Esophagus (tissue), 2 donors: ENCODE results near the gene SFMBT2. TPM values are rescaled to one million over a fixed set of nuclear protein-coding genes. Genes with fewer than 3 reads are reported as not detected.

ENCODE experiments used
- H3K27ac ChIP-seq, 2 donors: one replicate each; pipeline ENCODE4 v1.5.1; 2013; ENCODE audit warnings: low read depth in 2 of 2, mild to moderate bottlenecking in 2 of 2, inconsistent platforms in 1 of 2, low read length in 1 of 2, moderate library complexity in 1 of 2
- H3K27me3 ChIP-seq, 2 donors: one replicate each; pipeline ENCODE4 v1.6.1; 2013; ENCODE audit warnings: low read length in 2 of 2, control low read depth in 1 of 2, mild to moderate bottlenecking in 1 of 2; ENCODE audit not compliant: insufficient read depth in 2 of 2, control insufficient read depth in 1 of 2
- H3K36me3 ChIP-seq, 2 donors: one replicate each; pipeline ENCODE4 v1.6.1; 2013; ENCODE audit warnings: low read length in 1 of 2; ENCODE audit not compliant: control insufficient read depth in 2 of 2, insufficient read depth in 2 of 2
- H3K4me1 ChIP-seq, 2 donors: one replicate each; pipeline ENCODE4 v1.6.1; 2013; ENCODE audit warnings: low read length in 1 of 2; ENCODE audit not compliant: control insufficient read depth in 2 of 2, insufficient read depth in 2 of 2
- H3K4me3 ChIP-seq, 2 donors: one replicate each; pipeline ENCODE4 v1.5.1; 2013; ENCODE audit warnings: low read length in 2 of 2, mild to moderate bottlenecking in 2 of 2, low read depth in 1 of 2, moderate library complexity in 1 of 2
- H3K9me3 ChIP-seq, 2 donors: one replicate each; pipeline ENCODE4 v1.6.1; 2013; ENCODE audit warnings: mild to moderate bottlenecking in 2 of 2, low read depth in 1 of 2, low read length in 1 of 2, moderate library complexity in 1 of 2; ENCODE audit not compliant: control insufficient read depth in 2 of 2, insufficient read depth in 1 of 2
- WGBS, 2 donors: extraction: QIAGEN DNeasy Blood & Tissue Kit; methylation state at CpG; one replicate each; pipeline ENCODE4 v1.1.7; 2013; 5-methylcytosine and 5-hydroxymethylcytosine counted together
- polyA plus RNA-seq, 2 donors: library from polyadenylated mRNA; stranded (reverse); fragments of 200-250 nt; gene quantifications; one replicate each; pipeline ENCODE4 v1.2.3, GENCODE V29; 2013
- donor health status: healthy with polysubstance abuse.
- donor health status: Bipolar disorder and iron deficiency.

Gene SFMBT2
- polyA plus RNA-seq, 2 donors: 0.45 to 0.55 TPM

DNA sequence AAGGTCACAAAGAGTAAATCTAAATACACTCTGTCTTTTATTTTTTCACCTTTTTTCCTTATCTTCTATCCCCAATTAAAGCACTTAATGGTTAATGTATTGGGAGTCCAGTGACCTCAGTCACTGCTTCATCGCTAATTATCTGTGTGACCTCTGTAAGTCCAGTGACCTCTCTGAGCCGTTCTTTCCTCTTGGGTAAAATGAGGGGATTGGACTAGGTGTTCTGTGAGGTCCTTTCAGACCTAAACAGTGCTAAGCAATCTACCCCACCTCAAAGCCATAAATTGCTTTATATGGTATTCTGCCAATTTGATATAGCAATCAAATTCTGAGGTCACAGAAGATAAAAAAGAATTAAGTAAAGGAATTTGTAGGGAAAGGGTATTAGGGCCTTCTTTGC is 3.9 kb upstream of the SFMBT2 start:
- H3K4me3 ChIP-seq: no peak overlapping the region
- peaks cover under 1 to 4% of the 10 kb centered on the region in 2 donors for H3K27me3 ChIP-seq
- H3K36me3 ChIP-seq: no peaks in the 10 kb centered on the region
- no peaks in the 10 kb centered on the region for H3K9me3 ChIP-seq
- 90 to 98% methylated on average over 2 of the region's 2 CpGs for WGBS, 2 donors
- H3K4me1 ChIP-seq: peaks cover 14 to 22% of the 10 kb centered on the region in 2 donors
- H3K27ac ChIP-seq: no peak overlapping the region

GRCh38 chr10:7412928-7413282 is 2.1 kb upstream of the SFMBT2 start:
- Histone ChIP-seq H3K4me3 (peak overlapping the region in 1 of 2 donors; percentile 23), H3K9me3 (no peaks in the 10 kb centered on the region), H3K27me3 (peaks cover 4 to 5% of the 10 kb centered on the region in 2 donors), H3K4me1 (peaks cover 23 to 27% of the 10 kb centered on the region in 2 donors), H3K27ac (no peak overlapping the region), H3K36me3 (no peaks in the 10 kb centered on the region)
- WGBS, 2 donors: 12 to 17% methylated on average over 32 of the region's 32 CpGs

DNA sequence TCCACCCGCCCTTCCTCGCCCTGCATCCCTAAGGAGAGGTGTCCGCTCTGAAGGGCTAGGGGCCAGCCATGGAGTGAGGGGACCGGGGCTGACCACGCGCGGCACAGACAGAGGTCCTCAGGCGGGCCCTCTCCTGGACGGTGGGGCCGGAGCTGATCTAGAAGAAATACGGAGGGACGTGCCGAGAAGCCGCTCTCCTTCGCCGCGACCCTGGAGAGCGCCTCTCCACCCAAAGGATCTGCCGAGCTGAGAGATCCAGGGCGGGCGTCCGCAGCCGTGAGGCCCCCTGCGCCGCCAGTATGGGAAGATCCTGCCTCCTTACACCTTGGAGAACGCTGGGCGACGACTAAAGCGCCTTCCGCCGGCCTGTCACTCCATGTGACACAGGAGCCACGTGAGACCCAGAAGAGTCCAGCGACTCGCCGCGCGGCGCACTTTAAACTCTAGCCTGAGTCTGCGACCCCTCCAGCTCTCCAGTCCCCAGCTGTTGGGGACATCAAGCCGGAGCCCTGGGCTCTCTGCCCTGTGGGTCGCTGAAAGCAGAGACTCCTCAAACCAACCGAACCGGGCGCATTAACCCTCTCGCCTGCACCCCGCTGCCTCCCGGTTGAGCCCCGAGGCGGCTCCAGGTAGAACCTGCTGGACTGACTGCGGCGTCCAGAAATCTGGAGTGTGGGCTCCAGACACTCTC is 1.5 kb upstream of the SFMBT2 start:
- H3K27me3 ChIP-seq: peaks cover 4 to 5% of the 10 kb centered on the region in 2 donors
- peak overlapping the region in 1 of 2 donors; percentile 23 for H3K4me3 ChIP-seq
- H3K4me1 ChIP-seq: peaks cover 27 to 31% of the 10 kb centered on the region in 2 donors
- H3K36me3 ChIP-seq: no peaks in the 10 kb centered on the region
- no peaks in the 10 kb centered on the region for H3K9me3 ChIP-seq
- H3K27ac ChIP-seq: no peak overlapping the region
- WGBS, 2 donors: 3 to 5% methylated on average over 47 to 51 of the region's 51 CpGs

- WGBS, 2 donors: 4 to 7% methylated on average over 38 of the region's 38 CpGs
- Histone ChIP-seq H3K27ac (no peak overlapping the region), H3K36me3 (no peaks in the 10 kb centered on the region), H3K4me1 (peaks cover 27 to 31% of the 10 kb centered on the region in 2 donors), H3K4me3 (peak overlapping the region; percentile 4 to 70), H3K9me3 (no peaks in the 10 kb centered on the region), H3K27me3 (peaks cover 5% of the 10 kb centered on the region in 2 donors)
Observed at GRCh38 chr10:7411671-7412128, 866 bp upstream of the SFMBT2 start.

DNA sequence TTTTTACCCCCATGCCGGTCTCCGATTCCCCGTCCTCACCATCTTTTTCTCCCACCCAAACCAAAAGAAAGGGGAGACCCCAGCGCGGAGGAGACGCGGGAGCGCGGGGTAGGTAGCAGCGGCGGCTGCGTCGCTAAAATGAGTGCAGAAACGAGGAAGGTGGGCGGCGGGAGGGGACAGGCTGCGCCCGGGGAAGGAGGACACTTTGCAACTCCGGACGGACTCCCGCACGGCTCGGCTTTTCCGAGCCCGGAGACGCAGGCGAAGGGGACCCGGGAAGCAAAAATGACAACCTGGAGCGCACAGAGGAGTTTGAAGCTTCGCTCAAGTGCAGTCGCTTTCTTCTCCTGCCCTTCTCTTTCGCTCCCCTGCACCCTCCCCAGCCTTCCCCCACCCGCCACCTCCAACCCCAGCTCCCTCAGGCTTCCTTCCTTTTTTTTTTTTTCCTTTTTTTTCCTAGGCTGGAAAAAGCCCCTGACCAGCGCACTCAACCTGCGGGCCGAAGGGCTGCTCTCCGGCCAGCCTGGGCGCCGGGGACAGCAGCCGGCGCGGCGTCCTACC is 453 bp downstream of the SFMBT2 start:
- H3K27me3 ChIP-seq: peaks cover 5 to 6% of the 10 kb centered on the region in 2 donors
- WGBS, 2 donors: 0% methylated on average over 43 of the region's 43 CpGs

GRCh38 chr10:7409732-7410168 is 1.1 kb downstream of the SFMBT2 start:
- WGBS, 2 donors: 0 to 1% methylated on average over 15 of the region's 15 CpGs
- H3K4me3 ChIP-seq: peak overlapping the region; percentile 65 to 70
- H3K36me3 ChIP-seq: no peaks in the 10 kb centered on the region
- peaks cover 29 to 31% of the 10 kb centered on the region in 2 donors for H3K4me1 ChIP-seq
- H3K9me3 ChIP-seq: no peaks in the 10 kb centered on the region
- H3K27ac ChIP-seq: no peak overlapping the region
- peaks cover 5 to 6% of the 10 kb centered on the region in 2 donors for H3K27me3 ChIP-seq

More for the DNA sequence above, 453 bp downstream of the SFMBT2 start:
- Histone ChIP-seq H3K4me3 (peak overlapping the region; percentile 65 to 70), H3K27ac (peak overlapping the region; percentile 34 to 45), H3K9me3 (no peaks in the 10 kb centered on the region), H3K36me3 (no peaks in the 10 kb centered on the region), H3K4me1 (peaks cover 29 to 31% of the 10 kb centered on the region in 2 donors)

DNA sequence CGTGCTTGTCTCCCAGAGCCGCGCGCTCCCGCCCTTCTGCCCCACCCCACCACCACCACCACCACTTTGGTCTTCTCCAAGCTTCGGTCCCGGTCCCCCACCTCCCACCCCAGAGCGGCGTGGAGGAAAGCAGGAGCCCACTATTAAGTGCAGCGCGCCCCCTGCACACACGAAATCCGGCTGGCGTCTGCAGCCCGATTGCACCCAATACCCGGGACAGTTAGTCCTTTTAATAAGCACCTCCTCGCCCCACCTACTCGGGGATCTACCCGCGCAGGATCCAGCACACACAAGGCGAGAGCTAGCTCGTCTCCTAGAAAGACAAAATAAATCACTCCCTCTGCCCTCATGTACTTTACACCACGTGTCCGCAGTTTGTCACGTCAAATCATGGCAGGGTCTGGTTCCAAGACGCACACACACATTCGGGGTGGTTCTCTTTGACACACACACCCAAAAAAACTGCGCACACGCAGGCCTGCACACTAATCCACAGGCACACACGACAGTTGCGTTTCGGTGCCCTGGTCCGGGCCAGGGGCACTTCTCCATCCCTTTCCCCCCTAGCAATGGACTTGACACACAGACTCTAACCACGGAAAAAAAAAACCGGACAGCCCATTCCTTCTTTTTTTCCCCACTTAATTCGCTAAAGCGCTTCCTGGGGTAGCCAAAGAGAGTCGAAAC is 1.6 kb downstream of the SFMBT2 start:
- WGBS, 2 donors: 0 to 1% methylated on average over 38 of the region's 38 CpGs
- Histone ChIP-seq H3K4me3 (peak overlapping the region; percentile 65 to 70), H3K9me3 (no peaks in the 10 kb centered on the region), H3K4me1 (peaks cover 29 to 31% of the 10 kb centered on the region in 2 donors), H3K36me3 (no peaks in the 10 kb centered on the region), H3K27me3 (peaks cover 5 to 6% of the 10 kb centered on the region in 2 donors), H3K27ac (peak overlapping the region in 1 of 2 donors; percentile 41)

DNA sequence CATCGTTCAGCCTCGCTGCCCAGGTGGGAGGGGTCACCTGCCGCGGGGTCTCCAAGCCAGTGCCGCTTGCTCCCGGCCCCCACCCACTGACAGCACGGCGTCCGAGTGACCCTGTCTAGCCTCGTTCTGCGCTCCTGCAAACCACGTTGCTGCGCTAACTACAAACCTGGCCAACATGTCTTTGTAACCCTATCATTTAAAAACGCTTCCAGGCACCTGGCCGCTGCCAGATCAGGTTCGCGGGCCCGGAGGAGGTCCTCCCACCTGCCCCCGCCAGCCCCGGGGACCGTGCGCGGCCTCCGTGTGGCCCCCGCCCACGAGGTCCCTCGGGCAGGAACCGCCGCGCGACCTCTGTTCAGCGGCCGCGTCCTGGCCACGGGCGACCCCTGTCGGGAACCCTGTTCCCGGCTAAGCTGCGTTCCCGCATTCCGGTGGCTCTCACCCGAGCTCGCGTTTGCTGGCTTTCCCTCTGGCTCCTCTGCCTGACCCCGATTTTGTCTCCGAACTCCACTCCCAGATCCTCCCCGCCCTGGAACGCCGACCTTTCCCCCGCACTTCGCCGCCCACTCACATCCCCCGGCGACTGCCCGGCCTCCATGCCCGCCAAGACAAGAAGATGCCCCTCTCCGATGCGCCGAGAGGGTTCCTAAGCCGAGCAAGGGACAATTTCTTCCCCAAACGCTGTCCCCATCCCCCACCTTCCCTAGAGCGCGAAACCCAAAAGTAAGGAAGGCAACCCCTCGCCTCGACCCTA is 2.4 kb downstream of the SFMBT2 start:
- Histone ChIP-seq H3K36me3 (no peaks in the 10 kb centered on the region), H3K27ac (peak overlapping the region; percentile 36 to 41), H3K9me3 (no peaks in the 10 kb centered on the region), H3K4me1 (peaks cover 29 to 31% of the 10 kb centered on the region in 2 donors), H3K27me3 (peaks cover 5 to 6% of the 10 kb centered on the region in 2 donors), H3K4me3 (peak overlapping the region; percentile 65 to 70)
- WGBS, 2 donors: 1% methylated on average over 65 of the region's 65 CpGs
